NCI-H1694 treated with DMSO at 0.1 percent for 48 hours (cell line): ENCODE results near the gene RHBG.

Source experiments
- DNase-seq: peaks from one replicate; lab custom pipeline; 2025; lab: John Stamatoyannopoulos, UW

The RHBG gene

DNA sequence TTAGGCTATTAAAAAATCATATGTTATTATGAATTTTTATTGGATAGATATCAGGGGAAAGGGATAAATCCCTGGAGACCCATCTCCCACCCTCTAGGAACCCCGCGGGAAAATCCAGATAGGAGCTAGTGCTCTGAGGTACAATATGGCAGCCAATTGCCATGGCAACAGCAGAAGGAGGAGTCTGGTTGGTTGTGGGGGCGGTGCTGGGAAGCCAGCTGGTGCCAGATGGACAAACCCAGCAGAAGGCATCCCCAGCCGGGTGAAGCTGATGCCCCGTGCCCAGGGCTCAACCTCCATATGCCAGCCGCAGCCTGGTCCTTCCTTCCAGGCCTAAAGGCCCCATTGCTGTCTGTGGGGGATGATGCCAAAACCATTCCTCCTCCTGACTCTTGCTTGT, 38.3 kb downstream of the RHBG start:
- peak; percentile 99 for DNase-seq

- no peak for DNase-seq
Measured at GRCh38 chr1:156407760-156408159, 38.7 kb downstream of the RHBG start.

- DNase-seq, result no peak
Measured at GRCh38 chr1:156409439-156409838, 40.4 kb downstream of the RHBG start.

DNA sequence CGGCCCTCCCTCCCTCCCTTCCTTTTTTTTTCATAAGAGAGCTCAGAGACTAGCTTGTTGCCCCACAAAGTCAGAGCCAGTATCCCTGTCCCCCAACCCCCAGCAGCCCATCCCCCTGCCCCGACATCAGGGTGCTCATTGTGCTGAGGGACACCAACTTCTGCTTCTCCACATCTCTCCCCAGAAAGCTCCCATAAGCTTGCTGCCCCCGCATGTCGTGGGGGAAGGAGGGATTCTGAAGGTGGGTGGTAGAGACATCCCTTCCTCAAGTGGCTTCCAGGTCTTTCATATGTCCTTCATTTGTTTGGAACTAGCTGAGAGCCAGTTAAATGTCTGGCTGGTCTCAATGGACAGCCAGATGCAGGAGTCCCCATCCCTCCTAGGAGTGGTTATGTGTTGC, 41.2 kb downstream of the RHBG start:
- DNase-seq, result no peak

DNA sequence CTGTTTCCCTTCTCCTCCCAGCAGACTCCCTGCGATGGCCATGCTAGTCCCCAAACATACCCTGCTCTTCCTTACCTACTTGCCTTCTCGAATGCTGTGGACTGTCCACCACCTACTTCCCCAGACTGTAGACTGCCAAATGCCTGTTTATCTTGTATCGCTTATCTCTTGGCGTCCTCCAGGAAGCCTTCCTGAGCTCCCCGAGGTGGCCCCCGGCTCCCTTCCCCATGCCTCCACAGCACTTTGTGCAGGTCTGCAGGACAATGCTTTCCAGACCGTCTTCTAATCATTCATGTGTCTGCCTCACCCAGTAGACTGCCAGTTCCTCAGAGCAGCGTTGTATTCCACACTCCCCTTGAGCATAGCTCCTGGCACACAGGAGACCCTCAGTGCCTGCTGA, 41.7 kb downstream of the RHBG start:
- no peak for DNase-seq

DNA sequence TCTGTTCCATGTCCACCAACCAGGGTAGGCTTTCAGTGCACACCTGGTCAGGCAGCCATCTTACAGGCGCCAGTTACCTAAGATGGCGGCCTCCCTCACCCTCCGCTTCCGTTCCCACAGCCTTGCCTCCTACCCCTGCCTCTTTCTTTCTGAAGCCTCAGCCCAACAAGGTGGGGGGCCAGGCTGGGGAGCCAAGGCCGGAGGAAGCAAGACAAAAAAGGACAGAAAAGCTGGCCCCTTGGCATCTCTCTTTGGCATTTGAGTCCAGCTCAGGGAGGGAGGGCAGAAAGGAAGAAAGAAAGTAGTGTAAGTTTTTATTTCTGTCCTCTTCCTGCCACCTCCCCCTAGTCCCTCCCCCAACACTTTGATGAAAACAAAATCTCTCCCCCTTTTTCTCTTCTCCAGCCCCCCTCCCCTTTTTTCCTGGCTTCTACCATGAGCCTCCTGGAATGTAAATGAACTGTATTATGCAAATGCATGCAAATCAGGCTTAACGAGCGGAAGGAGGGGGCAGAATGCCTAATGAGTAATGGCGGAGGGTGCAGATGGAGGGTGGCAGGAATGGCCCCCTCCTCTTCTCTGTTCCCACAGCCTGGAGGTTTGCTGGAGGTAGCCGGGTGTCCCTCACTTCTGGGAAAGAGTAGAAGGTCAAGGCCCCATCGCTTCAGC, 43.8 kb downstream of the RHBG start:
- no peak for DNase-seq

DNA sequence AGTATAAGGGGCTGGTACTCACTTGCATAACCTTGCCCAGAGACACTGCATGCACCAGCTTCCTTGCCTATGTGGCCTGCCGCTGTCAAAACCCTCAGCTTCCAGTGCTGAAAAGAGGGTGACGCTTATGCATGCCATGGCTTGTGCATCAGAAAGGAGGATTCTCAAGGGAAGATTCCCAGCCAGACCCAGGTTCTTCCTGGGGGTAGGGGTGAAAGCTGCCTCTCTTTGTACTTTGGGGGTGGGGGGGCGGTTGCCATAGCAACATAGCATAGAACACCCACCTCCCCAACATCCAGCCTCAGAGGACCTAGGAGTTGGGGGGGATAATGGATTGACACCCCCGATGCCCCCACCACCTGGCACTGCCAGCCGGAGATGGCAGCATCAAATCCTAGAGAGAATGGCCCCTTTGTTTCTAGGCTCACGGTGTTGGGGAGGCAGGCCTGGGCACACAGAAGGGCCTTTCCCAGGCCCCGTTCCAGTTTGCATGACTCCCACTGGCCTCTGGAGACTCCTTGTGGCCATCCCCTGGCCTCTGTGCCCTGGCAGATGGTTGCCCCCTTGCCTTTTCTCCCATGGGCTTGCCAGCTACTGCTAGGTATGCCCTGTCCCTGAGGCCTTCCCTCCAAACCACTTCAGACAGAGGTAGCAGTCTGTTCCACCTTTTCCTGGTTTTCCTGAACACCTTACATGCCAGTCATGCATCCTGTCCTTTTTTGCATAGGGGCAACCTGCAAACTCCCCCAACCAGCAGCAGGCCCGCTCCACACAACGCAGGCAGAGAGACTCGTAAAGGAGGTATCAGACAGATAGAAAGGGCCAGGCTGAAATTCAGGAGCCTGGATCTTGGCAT, 44.6 kb downstream of the RHBG start:
- DNase-seq, result no peak

- DNase-seq, result no peak
Measured at GRCh38 chr1:156414461-156415064, 45.6 kb downstream of the RHBG start.

GRCh38 chr1:156416993-156417392, 48.0 kb downstream of the RHBG start:
- DNase-seq, result no peak

DNA sequence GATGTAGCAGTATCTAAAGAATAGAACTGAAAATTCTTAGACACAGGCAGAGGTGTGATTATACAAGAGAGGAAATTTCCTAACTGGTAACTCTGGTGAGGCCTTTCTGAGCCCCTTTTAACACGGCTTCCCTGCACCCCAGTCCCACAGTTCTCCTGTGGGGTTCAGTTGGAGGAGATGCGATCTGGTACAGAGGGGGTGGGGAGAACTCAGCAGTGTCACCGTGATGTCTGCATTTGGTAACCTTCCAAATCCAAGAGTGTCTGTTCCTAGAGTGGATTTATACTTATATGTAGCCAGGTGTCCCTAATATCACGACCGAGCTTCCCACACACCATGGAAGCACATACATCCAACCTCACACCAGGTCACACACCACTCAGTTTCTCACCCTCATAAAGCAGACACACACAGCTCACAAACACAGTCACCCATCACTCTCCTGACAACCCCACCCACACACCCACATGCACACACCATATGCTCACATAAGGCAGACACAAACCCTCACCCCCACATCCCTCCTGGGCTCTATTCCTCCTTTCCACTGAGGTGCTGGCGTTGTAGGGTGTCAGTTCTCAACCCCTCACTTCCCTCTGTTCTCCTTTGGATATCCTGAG, 48.5 kb downstream of the RHBG start:
- peak; percentile 87 for DNase-seq

DNA sequence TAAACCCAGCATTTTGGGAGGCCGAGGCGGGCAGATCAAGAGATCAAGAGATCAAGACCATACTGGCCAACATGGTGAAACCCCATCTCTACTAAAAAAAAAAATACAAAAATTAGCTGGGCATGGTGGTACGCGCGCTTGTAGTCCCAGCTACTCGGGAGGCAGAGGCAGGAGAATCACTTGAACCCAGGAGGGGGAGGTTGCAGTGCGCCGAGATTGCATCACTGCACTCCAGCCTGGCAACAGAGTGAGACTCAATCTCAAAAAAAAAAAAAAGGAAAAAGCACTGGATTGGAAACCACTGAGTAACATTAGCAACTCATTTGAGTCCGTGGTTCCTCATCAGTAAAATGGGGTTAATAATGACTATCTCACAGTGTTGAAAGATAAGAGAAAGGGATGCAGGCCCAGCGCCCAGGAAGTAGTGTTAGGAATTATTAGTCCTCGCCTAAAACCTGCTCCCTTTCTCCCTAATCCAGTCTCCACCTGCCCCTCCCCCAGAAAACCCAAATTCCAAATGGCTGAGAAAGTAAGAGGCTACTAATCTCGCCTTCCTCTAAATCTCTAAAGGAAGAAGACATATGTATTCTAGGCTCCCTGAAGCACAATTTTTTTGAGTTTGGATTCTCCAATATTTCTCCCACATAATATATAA, 49.5 kb downstream of the RHBG start:
- DNase-seq, result no peak

- peak; percentile 76 for DNase-seq
Measured at GRCh38 chr1:156419854-156420204, 50.8 kb downstream of the RHBG start.

DNA sequence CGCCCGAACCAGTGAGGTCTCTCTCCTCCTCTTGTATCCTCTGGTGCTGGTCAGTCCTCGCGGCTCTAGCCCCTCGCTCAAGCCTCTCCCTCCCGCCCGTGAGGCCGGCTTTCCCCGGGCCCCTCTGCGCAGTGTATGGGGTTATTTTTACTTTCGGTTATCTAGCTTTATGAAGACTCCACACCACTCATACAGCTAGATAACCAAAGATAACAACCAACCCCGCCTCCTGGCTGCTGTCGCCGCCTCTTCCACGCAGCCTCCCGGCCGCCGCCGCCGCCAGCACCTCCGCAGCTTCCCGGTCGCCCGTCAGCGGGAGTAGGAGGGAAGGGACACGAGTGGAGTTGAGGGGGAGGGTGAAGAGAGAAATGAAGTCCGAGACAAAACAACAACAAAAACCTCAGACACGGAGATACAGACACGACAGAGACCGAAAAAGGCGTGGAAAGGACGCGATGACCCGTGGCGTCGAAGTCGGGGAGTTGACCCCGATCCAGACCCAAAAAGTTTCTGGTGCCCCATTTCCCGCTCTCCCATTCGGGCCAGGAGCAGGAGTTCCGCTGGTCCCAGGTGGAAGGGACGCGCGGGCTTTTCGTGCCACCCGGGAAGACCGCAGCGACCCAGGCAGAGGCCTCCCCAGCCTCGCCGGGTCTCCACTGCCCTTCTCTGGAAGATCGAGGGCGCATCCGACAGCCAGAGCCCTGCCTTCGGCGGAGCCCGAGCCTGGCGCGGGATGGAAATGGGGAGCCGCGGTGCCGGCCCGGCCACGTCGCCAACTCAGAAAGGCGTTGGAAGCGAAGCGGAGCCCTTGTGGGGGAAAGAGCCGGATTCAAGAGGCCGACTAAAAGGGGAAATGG, 51.4 kb downstream of the RHBG start:
- DNase-seq, result no peak

GRCh38 chr1:156421062-156421938, 52.3 kb downstream of the RHBG start:
- DNase-seq, result peak; percentile 98

GRCh38 chr1:156421939-156422601, 53.1 kb downstream of the RHBG start:
- no peak for DNase-seq

- DNase-seq, result no peak
Measured at GRCh38 chr1:156422602-156423091, 53.6 kb downstream of the RHBG start.

GRCh38 chr1:156423422-156424352, 54.7 kb downstream of the RHBG start:
- no peak for DNase-seq

DNA sequence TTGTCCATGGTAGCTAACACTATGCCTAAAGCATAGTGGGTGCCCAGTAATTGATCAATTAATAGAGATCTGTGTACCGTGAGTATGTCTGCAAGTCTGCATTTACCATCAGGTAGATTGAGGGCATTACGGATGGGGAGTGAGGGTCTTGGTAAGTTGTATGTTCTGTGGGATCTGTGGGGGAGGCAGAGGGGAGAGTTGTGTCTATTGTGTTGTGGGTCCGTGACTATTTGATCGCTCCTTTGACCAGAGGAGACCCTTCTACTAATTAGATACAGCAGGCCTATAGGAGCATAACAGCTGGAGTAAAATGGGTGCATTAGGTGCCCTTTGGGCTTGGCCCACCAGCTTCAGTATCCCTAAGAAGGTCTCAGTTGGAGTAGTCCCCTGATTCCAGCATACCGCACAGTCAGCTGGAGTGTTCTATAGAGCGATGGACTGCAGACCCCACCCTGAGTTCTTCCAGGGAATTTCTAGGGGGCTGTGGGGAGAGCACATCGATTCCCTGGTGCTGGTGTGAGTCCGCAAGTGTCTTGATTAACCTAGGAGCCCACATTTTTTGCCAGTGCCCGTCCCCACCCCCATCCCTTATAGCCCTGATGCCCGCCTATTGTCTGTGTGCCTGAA, 55.9 kb downstream of the RHBG start:
- no peak for DNase-seq
